ENCODE data around the gene ERC1. TPM values are rescaled to one million over a fixed set of nuclear protein-coding genes. Genes with fewer than 3 reads are reported as not detected.
A peak's percentile ranks its signal among the peaks of the same experiment; 100 is the strongest.

The ERC1 gene
- total RNA-seq (60.0 and 66.1 TPM in 2 replicates), polyA plus RNA-seq (11.7 and 17.5 TPM in 2 replicates), polyA minus RNA-seq (87.6 and 103 TPM in 2 replicates), Bru-seq, nascent RNA (percentile 82 among the genes with signal in this experiment), BruChase-seq, experiment 1, labeled RNA remaining after a 6-hour chase (percentile 70 among the genes with signal in this experiment), BruChase-seq, experiment 2, labeled RNA remaining after a 2-hour chase (percentile 69 among the genes with signal in this experiment)
- 11.0 and 11.7 TPM in 2 replicates for polyA plus RNA-seq (2011; cell fraction: cytosol; rRNA removed)
- 20.5 and 27.6 TPM in 2 replicates for polyA plus RNA-seq (2011; cell fraction: nucleus; rRNA removed)
- polyA plus RNA-seq (2012) = 17.5 and 19.1 TPM in 2 replicates
- polyA minus RNA-seq (2011; cell fraction: cytosol; rRNA and poly(A)+ RNA removed) = 29.7 TPM
- 95.6 and 95.8 TPM in 2 replicates for polyA minus RNA-seq (2011; cell fraction: nucleus; rRNA and poly(A)+ RNA removed)
- long read RNA-seq, full-length matches to known transcripts = 6 of 42 reads
- long read RNA-seq, partial matches to known transcripts = 6 of 42 reads
- long read RNA-seq, other reads (novel, unspliced or antisense) = 30 of 42 reads

- TF ChIP-seq MYC (IDR thresholded peaks at IDR 0.05; ENCODE audit: low read depth, low read length) = no peak
- peak; percentile 93 for TF ChIP-seq POLR2AphosphoS5 (IDR thresholded peaks at IDR 0.05; ENCODE audit: insufficient read depth, low read depth, low read length)
- no peak for TF ChIP-seq GATA2 (IDR thresholded peaks at IDR 0.05; ENCODE audit: insufficient read depth, insufficient read length, low read depth, low read length)
- TF ChIP-seq, protein P1, sequence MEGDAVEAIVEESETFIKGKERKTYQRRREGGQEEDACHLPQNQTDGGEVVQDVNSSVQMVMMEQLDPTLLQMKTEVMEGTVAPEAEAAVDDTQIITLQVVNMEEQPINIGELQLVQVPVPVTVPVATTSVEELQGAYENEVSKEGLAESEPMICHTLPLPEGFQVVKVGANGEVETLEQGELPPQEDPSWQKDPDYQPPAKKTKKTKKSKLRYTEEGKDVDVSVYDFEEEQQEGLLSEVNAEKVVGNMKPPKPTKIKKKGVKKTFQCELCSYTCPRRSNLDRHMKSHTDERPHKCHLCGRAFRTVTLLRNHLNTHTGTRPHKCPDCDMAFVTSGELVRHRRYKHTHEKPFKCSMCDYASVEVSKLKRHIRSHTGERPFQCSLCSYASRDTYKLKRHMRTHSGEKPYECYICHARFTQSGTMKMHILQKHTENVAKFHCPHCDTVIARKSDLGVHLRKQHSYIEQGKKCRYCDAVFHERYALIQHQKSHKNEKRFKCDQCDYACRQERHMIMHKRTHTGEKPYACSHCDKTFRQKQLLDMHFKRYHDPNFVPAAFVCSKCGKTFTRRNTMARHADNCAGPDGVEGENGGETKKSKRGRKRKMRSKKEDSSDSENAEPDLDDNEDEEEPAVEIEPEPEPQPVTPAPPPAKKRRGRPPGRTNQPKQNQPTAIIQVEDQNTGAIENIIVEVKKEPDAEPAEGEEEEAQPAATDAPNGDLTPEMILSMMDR (IDR thresholded peaks at IDR 0.05; ENCODE audit: extremely low read depth in 1 of 2, insufficient read depth in 1 of 2, low read depth in 1 of 2, low read length in 2 of 2) = peak in 1 of 2 donors; percentile 9
- no peak for TF ChIP-seq FOS (IDR thresholded peaks at IDR 0.05; ENCODE audit: borderline replicate concordance, insufficient read depth, low read length)
- TF ChIP-seq, protein P2, sequence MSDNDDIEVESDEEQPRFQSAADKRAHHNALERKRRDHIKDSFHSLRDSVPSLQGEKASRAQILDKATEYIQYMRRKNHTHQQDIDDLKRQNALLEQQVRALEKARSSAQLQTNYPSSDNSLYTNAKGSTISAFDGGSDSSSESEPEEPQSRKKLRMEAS (IDR thresholded peaks at IDR 0.05; ENCODE audit: insufficient read depth, insufficient read length) = no peak
- TF ChIP-seq EZH2 (IDR thresholded peaks at IDR 0.05; ENCODE audit: borderline replicate concordance, low read depth, low read length, severe bottlenecking) = no peak
- no peak for TF ChIP-seq JUN (IDR thresholded peaks at IDR 0.05; ENCODE audit: borderline replicate concordance, insufficient read depth, insufficient read length, low read depth)
- peak; percentile 60 for TF ChIP-seq POLR2A (IDR thresholded peaks at IDR 0.05; ENCODE audit: low read depth, low read length)
- peak; percentile 82 for DNase-seq (ENCODE audit: low read depth, low spot score)
- Histone ChIP-seq H3K27me3 (ENCODE audit: control insufficient read depth in 2 of 2, insufficient read depth in 2 of 2, low read length in 2 of 2) (no peaks in the 10 kb centered on the region), H4K20me1 (replicated peaks; ENCODE audit: control insufficient read depth, extremely low read depth, insufficient read depth, low read length) (no peaks in the 10 kb centered on the region), H3K79me2 (ENCODE audit: control insufficient read depth, insufficient read depth, low read length) (peaks cover 25% of the 10 kb centered on the region), H3K4me2 (ENCODE audit: insufficient read depth, low read length) (peak within 1 kb of the TSS; percentile 89), H2AFZ (ENCODE audit: low read depth, low read length) (peak within 1 kb of the TSS; percentile 77), H3K9ac (replicated peaks; ENCODE audit: extremely low read depth, insufficient read depth, low read length) (peak within 1 kb of the TSS; percentile 90), H3K9me1 (replicated peaks; ENCODE audit: control insufficient read depth, extremely low read depth, insufficient read depth, low read length) (no peaks in the 10 kb centered on the region), H3K36me3 (ENCODE audit: control insufficient read depth in 2 of 2, extremely low read depth in 1 of 2, insufficient read depth in 2 of 2, low read length in 2 of 2) (no peaks in the 10 kb centered on the region), H3K27ac (ENCODE audit: insufficient read depth, low read depth, low read length) (peak within 1 kb of the TSS; percentile 80), H3K4me3 (replicated peaks in 1 of 3; ENCODE audit: insufficient read depth in 1 of 3, low read depth in 1 of 3, low read length in 3 of 3) (peak within 1 kb of the TSS; percentile 80 to 94 (median 80)), H3K4me1 (ENCODE audit: control insufficient read depth, extremely low read depth, insufficient read depth, low read length) (peaks cover 25% of the 10 kb centered on the region), H3K9me3 (replicated peaks; ENCODE audit: control insufficient read depth, insufficient read depth, low read length) (no peaks in the 10 kb centered on the region)
- CTCF ChIA-PET = interaction anchor here (1.1 to 6.6 kb wide), 5 partner anchors 9 to 102 kb away, joined by 3 to 66 read pairs (median 6); partner anchors contain the start of gene RAD52
- POLR2A ChIA-PET = interaction anchor here (0.7 to 2.3 kb wide), 4 partner anchors 9 to 102 kb away, joined by 3 to 6 read pairs (median 5); partner anchors contain the start of gene RAD52
- dilution Hi-C loops (cut with MboI; ENCODE audit: extremely low pct_ligation_motif_present, low sequenced_read_pairs) = no loop called here
- BruUV-seq (replicated peaks) = no TSS peak
- intact Hi-C loops (cut with micrococcal nuclease) = loop anchor here (1.0 to 5.0 kb wide), 4 partner anchors 42 to 349 kb away; partner anchors contain the start of gene RAD52
- peak; percentile 74 for FAIRE-seq
Measured at GRCh38 chr12:990661-991349, at the start of gene ERC1. ERC1 (plus strand) TSS chr12:991223; CDS start chr12:1027904, 36,681 bp downstream.
